ENCODE data around the gene MARK2.
A peak's percentile ranks its signal among the peaks of the same experiment; 100 is the strongest.
"Not testable (repeated sequence)": the region's sequence is repeated elsewhere in the genome, so short reads cannot be mapped to it uniquely, and the experiment has no call there.

Gene MARK2

DNA sequence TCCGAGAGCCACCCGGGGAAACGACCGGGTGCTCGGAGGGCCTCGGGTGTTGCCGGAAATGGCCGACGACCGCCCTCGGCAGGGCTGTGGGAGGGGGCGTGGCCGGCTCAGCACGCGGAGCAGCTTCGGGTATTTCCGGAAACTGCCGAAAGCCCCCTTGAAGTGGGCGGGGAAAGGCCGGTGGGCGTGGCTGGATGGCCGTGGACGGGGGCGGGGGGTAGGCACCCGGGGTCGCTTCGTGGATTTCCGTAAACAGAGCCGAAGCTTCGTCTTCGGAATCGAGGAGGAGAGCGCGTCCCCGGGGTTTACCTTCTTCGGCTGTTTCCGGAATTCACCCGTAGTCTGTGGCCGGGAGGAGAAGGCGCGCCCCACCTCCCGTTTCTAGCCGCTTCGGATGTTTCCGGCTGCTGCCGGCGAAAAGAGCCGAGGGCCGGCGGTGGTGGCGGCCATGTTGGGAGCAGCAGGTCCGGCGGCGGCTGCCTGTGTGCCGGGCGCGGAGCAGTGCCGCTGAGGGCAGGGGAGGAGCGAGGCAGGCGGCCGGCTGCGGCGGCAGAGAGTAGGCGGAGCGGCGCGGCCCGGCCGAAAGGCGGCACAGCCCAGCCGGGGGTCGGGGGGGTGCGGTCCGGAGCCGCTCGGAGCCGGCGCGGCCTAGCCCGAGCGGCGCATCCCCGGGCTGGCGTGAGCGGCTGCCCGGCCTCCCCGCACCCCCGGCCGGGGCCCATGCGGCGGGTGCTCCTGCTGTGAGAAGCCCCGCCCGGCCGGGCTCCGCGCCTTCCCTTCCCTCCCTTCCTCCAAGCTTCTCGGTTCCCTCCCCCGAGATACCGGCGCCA lies at the start of gene MARK2:
MARK2 (plus strand) TSS at position 433 of the 830 bp plus-strand sequence; CDS start at position 830, 397 bp downstream.
- DNase-seq = peak; percentile 98

DNA sequence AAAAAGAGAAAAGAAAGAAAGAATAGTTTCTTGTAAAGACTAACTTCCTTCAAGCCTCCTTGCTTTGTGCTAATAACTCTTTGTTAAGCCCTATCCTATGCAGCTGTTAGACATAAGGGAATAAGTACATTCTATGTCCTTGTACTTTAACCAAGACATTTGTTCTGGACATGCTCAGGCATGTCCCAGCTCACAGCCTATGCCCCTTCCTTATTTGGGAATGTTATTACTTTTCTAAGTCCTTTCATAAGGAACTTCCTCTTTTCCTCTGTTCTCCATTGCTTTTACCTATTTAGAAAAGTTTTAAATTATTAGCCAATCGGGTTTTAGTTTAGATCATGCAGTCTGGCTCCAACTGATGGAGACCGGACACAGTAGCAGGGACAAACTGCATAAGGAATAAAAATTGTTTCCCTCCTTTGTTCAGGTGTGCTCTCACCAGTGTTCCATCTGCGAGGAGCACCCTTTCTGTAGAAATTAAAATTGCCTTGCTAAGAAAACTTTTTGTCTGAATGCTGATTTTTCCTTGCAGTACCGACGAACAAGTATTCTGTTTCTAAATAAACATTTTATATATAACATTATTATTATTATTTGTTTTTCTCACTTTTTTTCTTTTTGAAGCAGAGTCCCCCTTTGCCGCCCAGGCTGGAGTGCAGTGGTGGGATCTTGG lies 47.3 kb upstream of the MARK2 start:
- no peak for DNase-seq

DNA sequence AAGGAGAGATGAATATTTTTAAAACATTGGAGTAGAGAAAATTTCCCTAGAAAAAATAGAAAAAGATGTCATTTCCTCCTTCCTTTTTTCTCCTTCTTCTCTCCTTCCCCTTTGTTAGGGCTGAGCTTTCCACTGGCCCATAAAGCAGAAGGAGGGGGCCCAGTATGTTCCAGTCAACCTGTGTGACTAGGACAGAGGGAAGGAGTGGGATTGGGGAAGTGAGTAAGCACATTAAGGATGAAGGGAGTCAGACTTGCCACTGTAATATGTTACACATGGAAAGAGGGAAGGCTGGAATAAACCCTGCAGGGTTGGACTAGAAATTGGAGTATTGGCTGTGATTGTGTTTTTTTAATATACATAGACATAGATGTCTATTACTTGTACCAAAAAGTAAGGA lies 45.7 kb upstream of the MARK2 start:
- DNase-seq = no peak

DNA sequence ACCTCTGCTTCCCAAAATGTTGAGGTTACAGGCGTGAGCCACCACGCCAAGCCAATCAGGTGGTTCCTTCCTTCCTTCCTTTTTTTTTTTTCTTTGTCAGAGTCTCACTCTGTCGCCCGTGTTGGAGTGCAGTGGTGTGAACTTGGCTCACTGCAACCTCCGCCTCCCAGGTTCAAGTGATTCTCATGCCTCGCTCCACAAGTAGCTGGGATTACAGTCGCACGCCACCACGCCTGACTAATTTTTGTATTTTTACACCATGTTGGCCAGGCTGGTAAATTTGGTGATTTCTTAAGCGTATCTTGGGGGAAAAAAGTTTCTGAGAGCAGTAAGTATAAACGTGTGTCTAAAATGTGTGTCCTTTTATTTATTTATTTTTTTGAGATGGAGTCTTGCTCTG lies 43.8 kb upstream of the MARK2 start:
- no peak for DNase-seq

DNA sequence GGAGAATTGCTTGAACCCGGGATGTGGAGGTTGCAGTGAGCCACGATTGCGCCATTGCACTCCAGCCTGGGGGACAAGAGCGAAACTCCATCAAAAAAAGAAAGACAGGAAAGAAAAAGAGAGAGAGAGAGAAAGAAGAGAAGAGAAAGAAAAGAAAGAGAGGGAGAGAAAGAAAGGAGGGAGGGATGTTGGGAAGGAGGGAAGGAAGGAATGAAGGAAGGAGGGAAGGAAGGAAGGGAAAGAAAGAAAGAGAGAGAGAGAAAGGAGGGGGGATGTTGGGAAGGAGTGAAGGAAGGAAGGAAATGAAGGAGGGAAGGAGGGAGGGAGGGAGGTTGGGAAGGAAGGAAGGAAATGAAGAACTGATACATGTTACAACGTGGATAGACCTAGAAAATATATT lies 38.0 kb upstream of the MARK2 start:
- DNase-seq = no peak

DNA sequence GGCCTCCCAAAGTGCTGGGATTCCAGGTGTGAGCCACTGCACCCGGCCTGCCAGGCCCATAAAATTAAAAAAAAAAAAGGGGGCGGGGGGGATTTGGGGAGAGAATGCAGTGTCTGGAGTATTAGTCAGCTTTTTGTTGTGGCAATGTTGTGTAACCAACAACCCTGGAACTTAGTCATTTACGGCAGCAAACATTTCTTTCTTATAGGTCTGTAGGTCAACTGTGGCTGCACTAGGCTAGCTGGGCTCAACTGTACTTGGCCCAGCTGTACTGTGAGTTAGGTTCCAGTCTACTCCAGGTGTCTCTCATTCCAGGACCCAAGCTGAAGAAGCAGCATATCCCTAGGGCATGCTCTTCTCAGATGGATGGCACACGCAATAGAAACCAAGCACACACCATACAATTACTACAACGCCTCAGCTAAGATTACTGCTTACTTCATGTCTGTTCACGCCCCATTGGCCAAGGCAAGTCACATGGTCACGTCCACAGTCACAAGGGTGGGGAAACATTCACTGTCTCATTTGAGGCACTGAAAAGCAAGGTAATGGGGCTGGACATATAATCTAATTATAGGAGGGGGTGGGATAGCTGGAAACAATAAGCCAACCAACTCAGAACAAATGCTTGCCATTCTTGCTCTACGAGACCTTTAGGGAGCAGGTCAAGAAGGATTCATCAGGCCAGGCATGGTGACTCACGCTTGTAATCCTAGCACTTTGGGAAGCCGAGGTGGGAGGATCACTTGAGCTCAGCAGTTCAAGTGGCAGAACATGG lies 36.1 kb upstream of the MARK2 start:
- peak; percentile 24 for DNase-seq

DNA sequence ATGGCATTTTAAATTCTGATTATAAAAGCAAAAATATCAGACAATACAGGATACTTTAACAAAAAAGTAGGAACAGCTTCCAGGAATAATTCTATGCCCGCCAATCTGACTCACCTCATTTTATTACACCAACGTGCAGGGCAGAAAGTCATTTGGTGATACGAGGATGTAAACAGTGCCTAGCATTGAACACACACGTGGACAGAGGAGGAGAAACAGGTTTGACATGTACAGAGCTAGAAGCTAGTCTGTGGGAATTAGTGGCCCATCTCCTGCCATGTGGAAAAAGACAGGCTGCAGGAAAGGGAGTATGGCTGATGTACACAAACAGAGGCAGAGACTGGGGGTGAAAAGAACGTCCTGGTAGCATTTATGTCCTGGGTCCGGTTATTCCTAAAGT lies 34.7 kb upstream of the MARK2 start:
- DNase-seq = no peak

DNA sequence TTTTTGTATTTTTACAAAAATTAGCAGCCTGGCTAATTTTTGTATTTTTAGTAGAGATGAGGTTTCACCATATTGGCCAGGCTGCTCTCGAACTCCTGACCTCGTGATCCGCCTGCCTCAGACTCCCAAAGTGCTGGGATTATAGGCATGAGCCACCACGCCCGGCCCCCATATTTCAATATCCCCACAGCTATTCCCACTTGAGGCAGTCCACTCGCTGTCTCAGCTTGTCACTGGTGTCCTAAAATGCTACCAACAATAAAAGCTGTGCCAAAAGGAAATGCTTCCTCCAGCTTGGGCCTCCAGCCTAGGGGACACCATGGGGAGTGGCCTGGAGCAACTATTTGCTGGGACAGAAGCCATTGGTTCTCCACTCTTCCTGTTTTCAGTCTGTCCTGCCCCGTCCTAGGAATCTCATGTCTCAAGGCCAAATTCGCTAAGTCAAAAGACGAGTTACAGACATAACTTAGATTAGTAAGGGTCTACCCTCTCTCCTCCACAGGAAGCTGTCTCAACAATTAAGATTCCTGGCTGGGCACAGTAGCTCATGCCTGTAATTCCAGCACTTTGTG lies 33.0 kb upstream of the MARK2 start:
- no peak for DNase-seq

DNA sequence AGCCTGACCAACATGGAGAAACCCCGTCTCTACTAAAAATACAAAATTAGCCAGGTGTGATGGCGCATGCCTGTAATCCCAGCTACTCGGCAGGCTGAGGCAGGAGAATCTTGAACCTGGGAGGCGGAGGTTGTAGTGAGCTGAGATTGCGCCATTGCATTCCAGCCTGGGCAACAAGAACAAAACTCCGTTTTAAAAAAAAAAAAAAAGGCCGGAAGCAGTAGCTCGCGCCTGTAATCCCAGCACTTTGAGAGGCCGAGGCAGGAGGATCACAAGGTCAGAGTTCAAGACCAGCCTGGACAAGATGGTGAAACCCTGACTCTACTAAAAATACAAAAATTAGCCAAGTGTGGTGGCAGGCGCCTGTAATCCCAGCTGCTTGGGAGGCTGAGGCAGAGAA lies 28.5 kb upstream of the MARK2 start:
- DNase-seq = not testable (repeated sequence)

DNA sequence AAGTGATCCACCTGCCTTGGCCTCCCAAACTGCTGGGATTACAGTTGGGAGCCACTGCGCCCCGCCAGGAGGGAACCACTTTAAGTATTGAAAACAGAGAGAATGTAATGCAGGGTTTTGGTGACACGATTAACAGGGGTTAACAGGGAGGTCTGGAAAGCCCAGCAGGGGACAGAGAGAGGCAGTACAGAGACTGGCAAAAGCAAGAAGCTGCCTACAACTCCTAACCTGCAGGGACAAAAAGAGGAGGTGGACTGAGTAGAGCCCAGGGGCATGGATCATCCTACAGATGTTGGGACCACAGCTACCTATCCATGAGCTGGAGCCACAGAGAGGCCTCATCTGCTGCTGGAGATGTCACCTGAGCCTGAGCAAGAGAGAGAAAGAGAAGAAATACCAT lies 27.4 kb upstream of the MARK2 start:
- no peak for DNase-seq

DNA sequence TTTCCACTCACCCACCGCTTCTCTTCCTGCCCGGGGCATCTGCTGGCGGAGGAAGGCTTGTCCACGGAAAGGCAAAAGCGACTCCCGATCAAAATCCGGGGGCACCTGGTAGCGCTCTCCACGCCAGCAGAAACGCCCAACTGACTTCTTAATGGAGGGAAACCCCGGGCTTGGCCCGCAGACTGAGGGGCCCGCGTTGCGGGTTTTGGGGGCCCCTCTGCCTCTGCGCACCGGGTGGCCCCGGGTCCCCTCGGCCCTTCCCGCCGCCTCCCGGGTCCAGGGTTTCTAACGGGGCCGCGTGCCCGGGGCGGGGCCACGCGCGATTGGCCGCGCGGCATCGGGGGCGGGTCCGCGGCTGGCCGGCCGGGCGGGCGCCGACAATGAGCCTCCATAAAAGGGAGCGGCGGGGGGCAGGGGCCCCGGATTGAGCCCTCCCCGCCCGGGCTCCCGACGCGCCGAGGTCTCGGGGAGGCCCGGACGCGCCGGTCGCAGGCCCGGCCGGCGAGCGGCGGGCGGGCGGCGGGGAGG lies 25.8 kb upstream of the MARK2 start, which contains the start of gene SPINDOC:
SPINDOC (plus strand) TSS at position 422 of the 528 bp plus-strand sequence. CDS start 231 bp downstream, outside the sequence.
- DNase-seq = peak; percentile 89

DNA sequence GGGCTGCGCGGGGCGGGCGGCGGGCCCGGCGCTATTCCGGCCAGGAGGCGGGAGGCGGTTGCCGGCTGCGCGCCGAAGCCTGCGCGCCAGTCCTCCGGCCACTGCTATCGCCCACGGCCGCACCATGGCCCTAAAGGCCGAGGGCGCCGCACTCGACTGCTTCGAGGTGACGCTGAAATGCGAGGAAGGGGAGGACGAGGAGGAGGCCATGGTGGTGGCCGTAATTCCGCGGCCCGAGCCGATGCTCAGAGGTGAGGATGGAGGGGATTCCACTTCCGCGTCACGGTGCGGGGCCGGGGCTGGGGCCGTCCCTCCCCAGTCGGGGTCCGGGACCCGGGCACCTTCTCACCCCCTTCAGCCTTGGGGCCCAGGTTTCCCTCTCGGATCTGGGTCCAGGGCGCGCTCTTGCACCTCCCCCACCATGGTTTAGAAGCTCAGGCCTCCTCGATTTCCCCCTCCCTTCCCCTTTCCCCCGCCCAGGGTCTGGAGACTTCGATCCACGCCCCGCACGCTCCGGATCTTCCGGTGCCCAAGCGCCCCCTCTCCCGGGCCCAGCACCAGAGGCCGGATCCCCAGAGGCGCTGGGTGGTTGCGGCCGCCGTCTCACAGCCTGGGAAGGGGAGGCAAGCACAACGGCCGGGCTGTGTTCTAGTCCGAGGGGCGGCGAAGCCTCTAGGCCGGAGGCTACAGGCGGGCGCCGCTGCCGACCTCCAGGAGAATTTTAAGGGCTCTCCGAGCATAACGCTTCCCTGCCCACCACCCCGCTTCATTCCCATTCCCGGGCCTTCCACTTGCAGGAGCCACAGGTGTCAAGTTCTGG lies 25.1 kb upstream of the MARK2 start:
- DNase-seq = peak; percentile 83

DNA sequence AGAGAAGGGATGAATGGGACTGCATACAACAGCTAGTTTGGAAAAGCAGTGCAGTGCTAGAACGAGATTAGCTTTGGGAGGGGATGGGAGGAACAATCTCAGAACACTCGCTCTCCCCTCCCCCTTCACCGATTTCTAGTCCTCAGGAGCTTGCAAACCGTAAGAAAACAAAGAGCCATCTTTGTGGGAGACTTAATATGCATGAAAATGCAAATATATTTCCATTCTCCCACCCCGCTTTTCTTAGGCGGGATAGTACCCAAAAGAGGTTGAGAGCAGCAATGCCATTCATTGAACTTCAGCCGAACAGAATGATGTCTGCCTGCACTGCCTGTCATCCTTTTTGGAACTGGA lies 24.6 kb upstream of the MARK2 start:
- no peak for DNase-seq

DNA sequence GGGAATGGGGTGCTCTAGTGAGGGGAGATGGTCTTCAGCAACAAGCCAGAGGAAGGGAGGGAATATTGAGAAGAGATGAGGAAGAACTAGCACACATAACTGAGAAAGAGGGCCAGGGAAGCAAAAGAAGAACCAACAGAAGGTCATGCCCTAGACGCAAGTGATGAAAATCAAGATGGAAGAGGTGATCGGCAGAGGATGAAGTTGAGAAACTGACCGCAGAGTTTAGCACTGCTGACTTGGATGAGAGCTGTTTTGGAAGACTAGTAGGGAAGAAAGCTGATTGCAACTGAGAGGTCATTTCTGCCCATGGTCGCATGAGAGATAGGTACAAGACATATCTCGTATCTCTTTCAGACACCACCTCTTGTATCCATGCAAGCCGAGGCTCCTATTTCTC lies 22.7 kb upstream of the MARK2 start:
- no peak for DNase-seq

DNA sequence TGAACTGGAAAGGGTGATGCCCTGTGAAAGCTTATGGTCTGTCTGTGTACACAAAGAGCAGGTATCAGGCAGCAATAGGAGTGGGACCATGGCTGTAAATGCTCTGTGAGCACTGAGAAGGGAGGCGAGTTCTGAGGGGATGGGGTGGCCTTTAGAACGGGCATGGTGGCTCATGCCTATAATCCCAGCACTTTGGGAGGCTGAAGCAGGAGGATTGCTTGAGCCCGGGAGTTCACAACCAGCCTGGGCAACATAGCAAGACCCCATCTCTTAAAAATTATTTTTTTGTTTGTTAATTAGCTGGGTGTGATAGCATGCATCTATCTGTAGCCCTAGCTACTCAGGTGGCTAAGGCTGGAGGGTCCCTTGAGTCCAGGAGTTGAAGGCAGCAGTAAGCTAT lies 22.2 kb upstream of the MARK2 start:
- no peak for DNase-seq

DNA sequence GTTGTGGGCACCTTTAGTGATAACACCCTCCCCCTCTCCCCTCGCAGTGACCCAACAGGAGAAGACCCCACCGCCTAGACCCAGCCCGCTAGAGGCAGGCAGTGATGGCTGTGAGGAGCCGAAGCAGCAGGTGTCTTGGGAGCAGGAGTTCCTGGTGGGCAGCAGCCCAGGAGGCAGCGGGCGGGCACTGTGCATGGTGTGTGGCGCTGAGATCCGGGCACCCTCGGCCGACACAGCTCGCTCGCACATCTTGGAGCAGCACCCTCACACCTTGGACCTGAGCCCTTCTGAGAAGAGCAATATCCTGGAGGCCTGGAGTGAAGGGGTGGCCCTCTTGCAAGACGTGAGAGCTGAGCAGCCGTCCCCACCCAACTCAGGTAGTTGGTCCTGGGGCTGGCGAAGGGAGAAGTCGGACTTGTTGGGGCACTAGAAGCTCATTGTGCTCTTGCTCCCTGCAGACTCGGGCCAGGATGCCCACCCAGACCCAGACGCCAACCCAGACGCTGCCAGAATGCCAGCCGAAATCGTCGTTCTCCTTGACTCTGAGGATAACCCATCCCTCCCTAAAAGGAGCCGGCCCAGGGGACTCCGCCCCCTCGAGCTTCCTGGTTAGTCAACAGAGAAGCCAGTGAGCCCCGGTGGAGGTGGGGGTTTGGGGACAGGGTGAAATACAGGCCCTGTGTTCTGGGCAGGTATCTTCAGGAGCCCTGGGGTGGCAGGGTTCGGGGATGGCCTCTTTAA lies 21.0 kb upstream of the MARK2 start:
- no peak for DNase-seq

DNA sequence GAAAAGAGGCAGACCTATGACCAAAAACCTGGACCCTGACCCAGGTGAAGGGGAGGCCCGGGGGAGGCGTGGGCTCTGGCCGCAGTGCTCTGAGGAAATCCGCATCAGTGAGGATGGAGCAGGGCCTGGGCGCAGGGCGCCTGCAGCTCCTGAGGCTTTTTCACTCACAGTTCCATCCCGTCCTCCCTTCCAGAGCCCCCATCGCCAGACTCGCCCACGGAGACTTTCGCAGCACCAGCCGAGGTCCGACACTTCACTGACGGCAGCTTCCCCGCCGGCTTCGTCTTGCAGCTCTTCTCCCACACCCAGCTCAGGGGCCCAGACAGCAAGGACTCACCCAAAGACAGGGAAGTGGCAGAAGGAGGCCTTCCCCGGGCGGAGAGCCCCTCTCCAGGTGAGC lies 20.3 kb upstream of the MARK2 start:
- no peak for DNase-seq

DNA sequence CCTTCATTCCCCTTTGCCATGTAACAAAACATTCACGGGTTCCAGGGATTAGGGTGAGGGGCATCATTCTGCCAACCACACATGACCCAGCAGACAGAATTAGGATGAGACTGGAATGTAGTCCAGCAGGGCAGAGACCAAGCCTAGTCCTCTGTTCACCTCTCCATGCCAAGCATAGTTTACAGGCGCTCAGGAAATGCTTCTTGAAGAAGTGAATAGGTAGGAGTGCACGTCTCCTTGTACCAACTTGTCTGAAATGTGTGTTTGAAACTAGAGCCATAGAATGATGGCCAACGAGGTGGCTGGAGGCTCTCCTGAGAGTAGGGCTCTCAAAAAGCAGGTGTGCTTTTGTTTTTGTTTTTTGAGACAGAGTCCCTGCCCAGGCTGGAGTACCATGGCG lies 17.5 kb upstream of the MARK2 start:
- DNase-seq = no peak

DNA sequence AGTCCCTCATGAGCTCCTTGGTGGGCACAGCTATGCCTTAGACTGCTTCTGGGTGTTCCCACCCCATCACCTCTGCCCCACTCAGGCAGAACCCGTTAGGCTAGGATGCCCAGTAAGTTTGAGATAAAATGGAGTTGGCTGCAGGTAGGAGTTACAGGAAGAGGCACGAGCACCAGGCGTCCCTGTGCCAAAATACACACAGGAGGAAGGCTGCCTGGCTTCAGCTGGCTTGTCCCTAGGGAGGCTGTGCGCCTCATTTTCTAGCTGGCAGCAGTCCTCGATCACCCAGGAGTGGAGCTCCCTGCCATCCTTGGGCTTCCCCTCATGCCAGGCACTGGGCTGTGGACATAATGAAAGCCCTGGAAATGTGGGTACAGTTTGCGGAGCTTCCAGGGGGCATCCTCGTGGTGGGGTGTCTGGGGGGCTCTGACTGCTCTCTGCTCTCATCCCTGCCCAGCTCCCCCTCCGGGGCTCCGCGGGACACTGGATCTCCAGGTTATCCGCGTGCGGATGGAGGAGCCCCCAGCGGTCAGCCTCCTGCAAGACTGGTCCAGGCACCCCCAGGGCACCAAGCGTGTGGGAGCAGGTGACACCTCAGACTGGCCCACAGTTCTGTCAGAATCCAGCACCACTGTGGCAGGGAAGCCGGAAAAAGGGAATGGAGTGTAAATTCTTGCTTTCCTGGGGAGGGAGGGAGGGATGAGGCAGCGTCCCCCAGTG lies 12.3 kb upstream of the MARK2 start:
- no peak for DNase-seq

DNA sequence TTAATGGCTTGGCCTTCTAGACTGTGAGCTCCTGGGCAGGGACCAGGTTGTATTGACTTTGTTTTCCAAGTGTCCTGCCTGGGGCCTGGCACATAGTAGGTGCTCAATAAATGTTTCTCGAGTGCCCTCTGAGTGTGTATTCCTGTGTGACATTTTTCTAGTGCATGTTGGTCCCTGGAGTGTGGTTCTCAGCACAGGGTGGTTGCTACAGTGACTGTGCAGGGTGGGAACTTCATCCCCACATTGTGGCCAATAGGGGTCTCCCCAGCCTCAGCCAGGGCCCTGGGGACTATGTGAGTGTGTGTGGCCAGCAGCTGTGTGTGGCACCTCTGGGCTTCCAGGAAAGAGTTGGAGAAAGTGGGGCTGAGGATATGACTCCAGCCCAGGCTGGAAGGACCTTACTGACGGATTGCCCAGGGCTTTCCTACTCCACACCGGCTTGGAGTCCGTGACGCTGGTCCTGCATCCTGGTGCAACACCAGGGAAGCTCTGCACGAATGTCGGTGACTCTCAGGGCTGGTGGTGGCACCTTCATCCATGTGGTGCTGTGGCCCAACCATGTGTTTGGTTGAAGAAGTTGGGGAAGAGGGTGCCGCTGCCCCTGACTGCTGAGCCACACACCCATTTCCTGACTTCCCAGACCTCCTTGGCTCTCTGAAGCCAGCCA lies 9.0 kb upstream of the MARK2 start:
- DNase-seq = peak; percentile 54

Measured in retina (tissue), 1 donor.